Heart left ventricle (tissue), 16 donors: ENCODE measurements around the gene EFEMP2. TPM values are rescaled to one million over a fixed set of nuclear protein-coding genes. Genes with fewer than 3 reads are reported as not detected.
"Not testable (repeated sequence)": the region's sequence is repeated elsewhere in the genome, so short reads cannot be mapped to it uniquely, and the experiment has no call there.

Experiments used
- ATAC-seq, 4 donors: fragments of 200-7000 bp; cut with Tn5 transposase; one replicate each; pipeline ENCODE4 v1.9.1; 2020 to 2022; ENCODE audit warnings: moderate library complexity in 4 of 4, mild to moderate bottlenecking in 3 of 4, moderate number of reproducible peaks in 1 of 4
- DNase-seq, 5 donors: peaks; one replicate each; pipeline ENCODE4 v3.0.0-alpha.2; 2020
- H3K27ac ChIP-seq, 12 donors: fragments of 200-600 bp; sonication (generic) in 4 of 12; one replicate each; pipeline versions ENCODE4 v1.5.0 to v1.8.0; 2016 to 2022; ENCODE audit warnings: mild to moderate bottlenecking in 2 of 12
- H3K27me3 ChIP-seq, 9 donors: fragments of 200-600 bp; sonication (generic) in 2 of 9; one replicate each; pipeline versions ENCODE4 v1.5.1 to v1.8.0; 2016 to 2022; ENCODE audit warnings: mild to moderate bottlenecking in 3 of 9
- H3K36me3 ChIP-seq, 9 donors: fragments of 200-600 bp; sonication (generic) in 2 of 9; one replicate each; pipeline versions ENCODE4 v1.5.0 to v1.8.0; 2018 to 2022; ENCODE audit warnings: mild to moderate bottlenecking in 2 of 9
- H3K4me1 ChIP-seq, 12 donors: fragments of 200-600 bp; sonication (generic) in 4 of 12; one replicate each; pipeline versions ENCODE4 v1.5.0 to v1.8.0; 2016 to 2022; ENCODE audit warnings: mild to moderate bottlenecking in 3 of 12
- H3K4me3 ChIP-seq, 12 donors: fragments of 200-600 bp; sonication (generic) in 4 of 12; one replicate each; pipeline versions ENCODE4 v1.5.0 to v1.8.0; 2017 to 2022; ENCODE audit warnings: mild to moderate bottlenecking in 9 of 12, moderate library complexity in 4 of 12
- H3K9me3 ChIP-seq, 12 donors: fragments of 200-600 bp; sonication (generic) in 4 of 12; one replicate each; pipeline versions ENCODE4 v1.5.0 to v1.8.0; 2016 to 2022; ENCODE audit warnings: mild to moderate bottlenecking in 1 of 12
- POLR2A ChIP-seq, 2 donors: fragments of 450-650 bp; IDR thresholded peaks; one replicate each; pipeline ENCODE4 v1.6.1; 2017; ENCODE audit warnings: antibody characterized with exemption in 2 of 2, mild to moderate bottlenecking in 2 of 2, moderate library complexity in 2 of 2
- WGBS, 4 donors: extraction: QIAGEN DNeasy Blood & Tissue Kit in 2 of 4; methylation state at CpG; one replicate each; pipeline versions ENCODE4 v1.1.5 to v1.1.7; 2013 to 2018; 5-methylcytosine and 5-hydroxymethylcytosine counted together
- intact Hi-C, 10 donors: fragments of 100-400 bp; cut with DNase I; formaldehyde crosslinking; loops; one replicate each; pipeline versions ENCODE4 v1.11.1 to v1.14.2; 2022
- polyA plus RNA-seq, 2 donors: library from polyadenylated mRNA; stranded (reverse); fragments of 200-250 nt; gene quantifications; one replicate each; pipeline ENCODE4 v1.2.3, GENCODE V29; 2013
- total RNA-seq, 9 donors: library from RNA; depleted of rRNA in 2 of 9; stranded (reverse); fragments of >200 nt in 2 of 9; fragmentation: NEBNext Ultra II Directional in 3 of 9; extraction: Animal tissue kit (Norgen Biotek cat#: 25700) in 3 of 9; gene quantifications; one replicate each; pipeline versions ENCODE4 v1.1.0 to v1.2.4, GENCODE V29; 2016 to 2023
- TF ChIP-seq, protein P1 (sequence below), 12 donors: fragments of 200-600 bp; sonication (generic) in 4 of 12; IDR thresholded peaks; one replicate each; pipeline versions ENCODE4 v1.5.0 to v1.8.0; 2018 to 2022; ENCODE audit warnings: antibody characterized with exemption in 12 of 12, mild to moderate bottlenecking in 5 of 12
- donor health status: ischemic (EF 13 %, LVEDD 7.1; RV severe dilation, severe dysfunction).
- donor health status: healthy with polysubstance abuse.
- donor health status: DM: no; HTN: yes; CAD: no.
- donor health status: DM: no; HTN: no; CAD: no.
- donor health status: ischemic (EF 25% LVEDD 6.9; RV normal size, moderate dysfunction).
- donor health status: ischemic (EF 25% LVEDD 5.7; RV mildly dilated, moderate dysfunction).
- donor health status: healthy.
- donor health status: DM: yes; HTN: yes; CAD: no.
- donor health status: ischemic (EF 35%, LVEDD 5.7; RV mildly dilated, moderate dysfunction).
- donor health status: nonischemic (EF 11% LVEDD 7.7; RV severe dilation, severe dysfunction).
- donor health status: DM: yes; HTN: yes; CAD: no.
- donor health status: PGD.
- donor health status: ischemic (EF 29% LVEDD 5.4; RV normal size, mild dysfunction).
- donor health status: nonischemic (EF 23%, LVEDD 6.1; RV moderate dilation, normal function).

Gene EFEMP2
- total and polyA plus RNA-seq, 11 donors: 43.6 to 123 (median 88.4) TPM

DNA sequence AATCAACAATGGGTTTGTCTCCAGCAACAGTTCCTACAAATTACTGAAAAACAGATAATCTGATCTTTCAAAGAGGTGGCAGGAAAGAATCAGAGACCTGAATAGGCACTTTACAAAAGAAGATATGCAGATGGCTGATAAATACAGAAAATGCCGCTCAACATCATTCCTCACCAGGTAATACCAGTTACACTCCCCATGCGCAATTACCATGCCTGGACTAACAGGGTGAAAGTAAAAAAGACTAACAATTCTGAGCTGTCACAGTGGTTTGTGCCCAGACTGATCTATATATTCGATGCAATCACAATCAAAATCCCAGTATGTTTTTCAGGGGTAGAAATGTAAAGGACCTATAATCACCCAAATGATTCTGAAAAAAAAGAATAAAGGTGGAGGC, 28.8 kb downstream of the EFEMP2 start:
- intact Hi-C loops: no loop called here
- ATAC-seq (no peak), DNase-seq (no peak)
- 91 to 97% (median 97%) methylated on average over 3 of the region's 3 CpGs for whole genome bisulfite sequencing, 4 donors
- Histone ChIP-seq H3K4me1 (no peaks in the 10 kb centered on the region), H3K36me3 (no peaks in the 10 kb centered on the region), H3K27ac (no peak overlapping the region), H3K27me3 (no peaks in the 10 kb centered on the region), H3K4me3 (no peak overlapping the region), H3K9me3 (no peaks in the 10 kb centered on the region)
- TF ChIP-seq, protein P1, sequence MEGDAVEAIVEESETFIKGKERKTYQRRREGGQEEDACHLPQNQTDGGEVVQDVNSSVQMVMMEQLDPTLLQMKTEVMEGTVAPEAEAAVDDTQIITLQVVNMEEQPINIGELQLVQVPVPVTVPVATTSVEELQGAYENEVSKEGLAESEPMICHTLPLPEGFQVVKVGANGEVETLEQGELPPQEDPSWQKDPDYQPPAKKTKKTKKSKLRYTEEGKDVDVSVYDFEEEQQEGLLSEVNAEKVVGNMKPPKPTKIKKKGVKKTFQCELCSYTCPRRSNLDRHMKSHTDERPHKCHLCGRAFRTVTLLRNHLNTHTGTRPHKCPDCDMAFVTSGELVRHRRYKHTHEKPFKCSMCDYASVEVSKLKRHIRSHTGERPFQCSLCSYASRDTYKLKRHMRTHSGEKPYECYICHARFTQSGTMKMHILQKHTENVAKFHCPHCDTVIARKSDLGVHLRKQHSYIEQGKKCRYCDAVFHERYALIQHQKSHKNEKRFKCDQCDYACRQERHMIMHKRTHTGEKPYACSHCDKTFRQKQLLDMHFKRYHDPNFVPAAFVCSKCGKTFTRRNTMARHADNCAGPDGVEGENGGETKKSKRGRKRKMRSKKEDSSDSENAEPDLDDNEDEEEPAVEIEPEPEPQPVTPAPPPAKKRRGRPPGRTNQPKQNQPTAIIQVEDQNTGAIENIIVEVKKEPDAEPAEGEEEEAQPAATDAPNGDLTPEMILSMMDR (IDR thresholded peaks at IDR 0.05): no peak
- TF ChIP-seq POLR2A (IDR thresholded peaks at IDR 0.05): no peak

DNA sequence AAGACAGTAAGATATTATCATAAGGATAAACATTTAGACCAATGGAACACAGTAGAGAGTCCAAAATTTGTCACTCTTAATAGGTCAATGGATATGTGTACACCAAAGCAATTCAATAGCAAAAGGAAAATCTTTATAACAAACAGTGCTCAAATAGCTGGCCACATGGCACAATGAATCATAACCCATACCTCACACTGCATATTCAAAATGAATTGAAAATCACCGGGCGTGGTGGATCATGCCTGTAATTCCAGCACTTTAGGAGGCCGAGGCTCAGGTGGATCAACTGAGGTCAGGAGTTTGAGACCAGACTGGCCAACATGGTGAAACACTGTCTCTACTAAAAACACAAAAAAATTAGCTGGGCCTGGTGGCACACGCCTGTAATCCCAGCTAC, 30.5 kb downstream of the EFEMP2 start:
- Histone ChIP-seq H3K4me1 (no peaks in the 10 kb centered on the region), H3K9me3 (no peaks in the 10 kb centered on the region), H3K27me3 (no peaks in the 10 kb centered on the region), H3K27ac (no peak overlapping the region), H3K4me3 (no peak overlapping the region), H3K36me3 (no peaks in the 10 kb centered on the region)
- 95 to 98% (median 97%) methylated on average over 4 of the region's 4 CpGs for WGBS, 4 donors
- intact Hi-C loops: no loop called here
- ATAC-seq: no peak
- no peak for DNase-seq
- TF ChIP-seq, protein P1 (IDR thresholded peaks at IDR 0.05): no peak
- no peak for TF ChIP-seq POLR2A (IDR thresholded peaks at IDR 0.05)

DNA sequence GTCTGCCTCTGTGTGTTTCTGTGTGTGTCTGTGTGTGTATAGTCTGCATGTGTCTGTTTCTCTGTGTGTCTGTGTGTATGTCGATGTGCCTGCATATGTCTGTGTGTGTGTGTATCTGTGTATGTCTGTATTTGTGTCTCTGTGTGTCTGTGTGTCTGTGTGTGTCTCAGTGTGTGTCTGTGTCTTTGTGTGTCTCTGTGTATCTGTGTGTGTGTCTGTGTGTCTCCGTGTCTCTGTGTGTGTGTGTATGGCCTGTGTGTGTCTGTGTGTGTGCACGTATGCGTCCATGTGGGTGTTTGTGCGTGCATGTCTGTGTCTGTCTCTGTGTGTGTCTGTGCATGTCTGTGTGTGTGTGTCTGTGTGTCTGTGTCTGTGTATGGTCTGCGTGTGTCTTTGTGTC, 38.4 kb downstream of the EFEMP2 start:
- intact Hi-C loops: no loop called here
- H3K9me3 ChIP-seq: no peaks in the 10 kb centered on the region
- no peaks in the 10 kb centered on the region for H3K36me3 ChIP-seq
- ATAC-seq (no peak), DNase-seq (no peak)
- 42 to 65% (median 54%) methylated on average over 6 of the region's 6 CpGs for WGBS, 4 donors
- peaks cover 0 to 15% (median 7%) of the 10 kb centered on the region in 12 donors for H3K4me1 ChIP-seq
- no peaks in the 10 kb centered on the region for H3K27me3 ChIP-seq
- peak overlapping the region in 11 of 12 donors; percentile 19 to 72 (median 63) for H3K4me3 ChIP-seq
- no peak overlapping the region for H3K27ac ChIP-seq
- TF ChIP-seq, protein P1 (IDR thresholded peaks at IDR 0.05): no peak
- no peak for TF ChIP-seq POLR2A (IDR thresholded peaks at IDR 0.05)

DNA sequence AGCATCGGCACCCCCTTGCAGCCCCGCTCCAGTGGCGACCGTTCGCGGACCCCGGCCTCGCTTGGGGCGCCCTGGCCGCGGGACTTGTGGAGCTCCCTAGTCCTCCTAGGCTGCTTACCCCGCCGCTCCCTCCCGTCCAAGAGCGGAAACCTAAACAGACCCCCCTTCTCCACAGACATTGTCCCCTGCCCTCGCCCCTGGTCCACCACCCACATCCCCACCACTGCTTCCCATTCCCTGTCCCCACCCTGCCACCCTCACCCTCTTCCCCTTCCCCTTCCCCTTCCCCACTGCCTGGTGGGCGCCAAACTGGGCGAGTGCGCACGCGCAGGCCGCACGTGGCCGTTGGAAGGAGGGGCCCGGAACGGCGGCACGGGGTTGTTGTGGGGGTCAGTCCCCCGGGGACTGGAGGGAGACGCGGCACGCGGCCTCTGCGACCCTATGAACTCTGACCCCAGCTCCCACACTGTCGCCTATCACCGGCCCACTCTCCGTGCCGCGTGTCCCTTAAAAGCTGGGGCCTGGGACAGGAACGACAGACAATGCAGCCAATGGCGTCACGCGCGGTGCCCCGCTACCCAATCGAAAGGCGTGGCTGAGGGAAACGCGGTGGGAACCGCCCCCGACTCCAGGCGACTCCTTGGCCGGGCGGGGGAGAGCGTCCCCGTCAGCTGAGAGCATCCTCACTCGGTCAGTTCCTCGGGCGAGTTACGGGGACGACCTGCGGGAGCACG, 39.1 kb downstream of the EFEMP2 start, which contains the start of gene SNX32:
TSS of gene SNX32 (plus strand) at position 667 of the 734 bp plus-strand sequence. CDS start 103 bp downstream, outside the sequence.
- WGBS, 4 donors: 0 to 3% (median 1%) methylated on average over 40 to 63 of the region's 63 CpGs
- DNase-seq: peak; percentile 95 to 97 (median 96)
- intact Hi-C loops: no loop called here
- Histone ChIP-seq H3K9me3 (no peaks in the 10 kb centered on the region), H3K36me3 (no peaks in the 10 kb centered on the region), H3K4me3 (peak within 1 kb of the TSS; percentile 19 to 72 (median 62)), H3K27me3 (no peaks in the 10 kb centered on the region), H3K27ac (peak within 1 kb of the TSS in 5 of 12 donors; percentile 19 to 56 (median 44)), H3K4me1 (peaks cover 0 to 15% (median 7%) of the 10 kb centered on the region in 12 donors)
- peak; percentile 100 for ATAC-seq
- TF ChIP-seq, protein P1 (IDR thresholded peaks at IDR 0.05): no peak
- no peak for TF ChIP-seq POLR2A (IDR thresholded peaks at IDR 0.05)

DNA sequence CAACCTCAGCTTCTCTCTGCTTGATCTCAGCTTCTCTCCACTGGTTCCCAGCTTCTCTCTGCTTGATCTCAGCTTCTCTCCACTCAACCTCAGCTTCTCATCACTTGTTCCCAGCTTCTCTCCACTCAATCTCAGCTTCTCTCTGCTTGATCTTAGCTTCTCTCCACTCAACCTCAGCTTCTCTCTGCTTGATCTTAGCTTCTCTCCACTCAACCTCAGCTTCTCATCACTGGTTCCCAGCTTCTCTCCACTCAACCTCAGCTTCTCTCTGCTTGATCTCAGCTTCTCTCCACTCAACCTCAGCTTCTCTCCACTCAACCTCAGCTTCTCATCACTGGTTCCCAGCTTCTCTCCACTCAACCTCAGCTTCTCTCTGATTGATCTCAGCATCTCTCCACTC, 40.4 kb downstream of the EFEMP2 start:
- H3K4me1 ChIP-seq: peaks cover 0 to 15% (median 7%) of the 10 kb centered on the region in 12 donors
- H3K27ac ChIP-seq, H3K4me3 ChIP-seq, H3K36me3 ChIP-seq, DNase-seq, H3K9me3 ChIP-seq, H3K27me3 ChIP-seq, ATAC-seq, intact Hi-C loops: not testable (repeated sequence)
